Mesenteric fat pad (tissue), 1 donor: ENCODE measurements around the gene PPP2R5A. TPM values are rescaled to one million over a fixed set of nuclear protein-coding genes. Genes with fewer than 3 reads are reported as not detected.

ENCODE experiments used
- DNase-seq: peaks from one replicate; pipeline ENCODE4 v3.0.0-alpha.2; 2020; ENCODE audit warnings: low spot score
- long read RNA-seq: library from polyadenylated mRNA; unstranded; transcript quantifications from one replicate; pipeline ENCODE4 v2.0.0, GENCODE V29; 2020
- total RNA-seq: library from RNA; stranded (reverse); fragmentation: NEBNext Ultra II Directional; extraction: Animal tissue kit (Norgen Biotek cat#: 25700); gene quantifications from one replicate; pipeline ENCODE4 v1.2.1, GENCODE V29; 2021
- donor health status: DM: yes; HTN: yes; CAD: no.

Gene PPP2R5A
- total RNA-seq: 59.7 TPM
- long read RNA-seq, partial matches to known transcripts: 4 of 16 reads
- long read RNA-seq, other reads (novel, unspliced or antisense): 9 of 16 reads

DNA sequence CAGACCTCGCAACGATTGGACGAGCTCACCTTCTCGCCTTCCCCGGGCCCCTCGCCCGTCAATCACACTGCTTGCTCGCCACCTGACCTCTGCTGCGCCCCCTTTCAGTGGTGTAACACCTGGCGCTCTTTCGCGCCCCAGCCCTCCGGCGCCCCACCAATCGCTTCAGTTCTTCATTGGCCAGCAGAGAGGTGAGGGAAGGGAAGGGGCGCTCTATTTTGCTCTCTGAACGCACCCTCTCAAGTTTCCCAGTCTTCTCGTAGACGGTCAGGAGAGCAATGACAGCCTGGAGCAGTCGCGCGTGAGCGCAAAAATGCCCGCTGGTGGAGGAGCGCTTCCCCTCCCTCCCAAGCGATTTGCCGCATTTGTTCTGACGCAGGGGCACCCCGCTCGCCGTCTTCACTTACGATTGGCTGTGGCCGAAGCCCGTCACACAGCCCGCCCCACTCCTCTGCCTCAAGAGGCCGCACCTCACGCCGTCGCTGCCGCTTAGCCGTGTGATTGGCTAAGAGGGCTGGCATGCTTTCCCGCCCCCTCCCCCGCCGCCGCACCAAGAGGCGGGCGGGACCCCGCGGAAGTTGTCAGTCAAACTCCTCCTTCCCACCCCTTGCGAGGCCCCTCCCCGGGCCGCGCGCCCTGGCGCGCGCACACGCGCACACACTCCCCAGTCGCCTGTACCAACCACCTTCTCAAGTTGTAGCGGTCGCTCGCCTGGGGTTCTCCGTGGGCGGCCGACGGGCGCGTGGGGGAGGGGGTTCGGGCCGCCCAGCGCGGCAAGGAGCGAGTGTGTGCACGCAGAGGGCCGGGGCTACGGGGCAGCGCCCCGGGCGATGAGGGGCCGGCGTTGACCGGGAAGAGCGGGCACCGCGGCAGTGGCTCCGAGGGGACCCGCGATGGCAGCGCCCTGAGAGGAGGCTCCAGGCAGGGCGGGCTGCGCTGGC is at the start of gene PPP2R5A:
Gene PPP2R5A, plus strand, starts transcription at position 667 of the 941 bp plus-strand sequence. CDS start 701 bp downstream, outside the sequence.
- DNase-seq: peak; percentile 100

- no peak for DNase-seq
Observed at GRCh38 chr1:212235857-212236256, 49.4 kb upstream of the PPP2R5A start.

- DNase-seq: no peak
Observed at GRCh38 chr1:212236664-212237220, 48.5 kb upstream of the PPP2R5A start.

DNA sequence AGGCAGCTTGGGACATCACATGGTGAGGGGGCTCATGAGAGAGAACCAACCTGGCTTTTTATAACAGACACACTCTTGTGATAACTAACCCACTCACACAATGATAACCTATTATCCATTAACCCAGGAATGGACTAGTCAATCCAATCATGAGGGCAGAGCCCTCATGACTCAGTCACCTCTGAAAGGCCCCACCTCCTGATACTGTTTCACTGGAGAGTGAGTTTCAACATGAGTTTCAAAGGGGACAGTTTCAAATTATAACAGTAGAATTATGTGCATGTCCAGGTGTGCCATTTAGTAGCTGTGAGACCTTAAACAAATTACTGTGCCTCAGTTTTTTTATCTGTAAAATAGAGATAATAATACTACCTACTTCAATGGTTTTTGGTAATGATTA is 47.6 kb upstream of the PPP2R5A start:
- DNase-seq: no peak

DNA sequence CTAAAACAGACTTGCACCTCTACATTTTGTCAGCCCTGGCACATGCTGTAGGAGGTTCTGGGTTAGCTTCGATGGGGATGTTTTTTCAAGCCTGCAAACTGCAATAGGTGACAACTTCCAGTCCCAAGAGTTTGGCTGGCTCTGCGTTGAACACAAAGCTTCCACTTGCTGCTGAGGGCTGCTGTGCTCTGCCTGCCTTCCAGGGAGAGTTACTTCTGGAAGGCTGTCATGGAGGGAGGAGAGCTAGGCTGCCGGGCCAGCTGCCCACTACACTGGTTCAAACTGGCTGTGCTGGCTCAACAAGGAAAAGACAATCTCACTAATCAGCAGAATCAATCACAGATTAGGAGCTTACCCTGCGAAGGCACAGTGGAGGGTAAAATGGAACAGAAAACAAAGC is 46.7 kb upstream of the PPP2R5A start:
- DNase-seq: no peak

GRCh38 chr1:212241501-212241900 is 43.7 kb upstream of the PPP2R5A start:
- no peak for DNase-seq

- no peak for DNase-seq
Observed at GRCh38 chr1:212241957-212242287, 43.3 kb upstream of the PPP2R5A start.

- no peak for DNase-seq
Observed at GRCh38 chr1:212242288-212242984, 42.8 kb upstream of the PPP2R5A start.

DNA sequence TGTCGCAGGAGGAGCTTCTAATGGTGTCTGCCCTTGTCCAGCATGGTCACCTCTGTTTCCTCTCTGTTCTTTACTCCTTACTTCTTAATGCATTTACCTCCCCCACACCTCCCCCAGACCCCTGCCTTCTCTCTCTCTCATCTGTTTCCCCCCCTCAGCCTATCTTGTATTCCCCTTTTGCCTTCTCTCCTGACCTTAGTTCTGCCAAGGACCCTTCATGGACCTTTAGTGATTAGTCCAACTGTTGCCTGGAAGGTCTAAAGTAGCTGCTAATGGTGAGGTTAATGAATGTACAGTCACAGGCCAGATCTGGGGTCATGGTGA is 42.3 kb upstream of the PPP2R5A start:
- DNase-seq: no peak

DNA sequence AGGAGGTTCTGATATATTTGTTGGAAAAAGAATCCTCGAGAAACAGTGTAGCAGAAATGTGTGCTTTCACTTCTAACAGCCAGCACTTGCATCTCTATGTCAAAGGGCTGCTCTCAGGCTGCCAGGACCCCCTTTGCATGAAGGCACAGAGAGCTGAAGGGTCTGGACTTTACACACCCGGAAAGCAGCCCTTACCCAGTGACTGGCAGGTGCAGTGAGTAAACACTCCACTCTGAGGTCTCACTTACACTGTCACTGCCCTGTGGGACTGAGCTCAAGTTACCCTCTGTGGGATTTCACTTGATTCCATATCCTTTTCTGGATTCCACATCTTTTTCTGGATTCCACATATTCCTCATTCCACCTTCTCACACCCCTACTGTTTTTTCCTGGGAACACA is 40.8 kb upstream of the PPP2R5A start:
- no peak for DNase-seq

- no peak for DNase-seq
Observed at GRCh38 chr1:212247179-212247721, 38.0 kb upstream of the PPP2R5A start.

DNA sequence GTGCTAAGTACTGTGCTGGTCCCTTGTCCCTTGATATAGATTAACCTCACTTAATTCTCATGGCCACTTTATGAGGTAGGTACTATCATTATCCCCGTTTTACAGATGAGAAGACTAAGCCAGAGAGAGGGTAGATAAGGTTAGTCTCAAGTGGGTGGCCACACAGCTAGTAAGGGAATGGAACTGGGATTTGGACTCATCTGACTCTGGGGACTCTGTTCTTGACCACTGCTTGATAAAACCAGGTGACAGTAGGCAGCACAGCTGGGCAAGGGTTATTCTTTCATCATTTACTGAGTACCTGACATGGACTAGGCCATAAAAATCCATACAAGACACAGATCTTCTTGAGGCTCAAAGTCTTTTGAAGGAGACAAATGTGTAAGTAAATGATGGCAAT is 37.2 kb upstream of the PPP2R5A start:
- DNase-seq: no peak

GRCh38 chr1:212254853-212255363 is 30.3 kb upstream of the PPP2R5A start:
- no peak for DNase-seq

- DNase-seq: no peak
Observed at GRCh38 chr1:212255705-212256307, 29.4 kb upstream of the PPP2R5A start.

- no peak for DNase-seq
Observed at GRCh38 chr1:212256369-212256768, 28.8 kb upstream of the PPP2R5A start.

GRCh38 chr1:212257157-212257556 is 28.1 kb upstream of the PPP2R5A start:
- DNase-seq: no peak

DNA sequence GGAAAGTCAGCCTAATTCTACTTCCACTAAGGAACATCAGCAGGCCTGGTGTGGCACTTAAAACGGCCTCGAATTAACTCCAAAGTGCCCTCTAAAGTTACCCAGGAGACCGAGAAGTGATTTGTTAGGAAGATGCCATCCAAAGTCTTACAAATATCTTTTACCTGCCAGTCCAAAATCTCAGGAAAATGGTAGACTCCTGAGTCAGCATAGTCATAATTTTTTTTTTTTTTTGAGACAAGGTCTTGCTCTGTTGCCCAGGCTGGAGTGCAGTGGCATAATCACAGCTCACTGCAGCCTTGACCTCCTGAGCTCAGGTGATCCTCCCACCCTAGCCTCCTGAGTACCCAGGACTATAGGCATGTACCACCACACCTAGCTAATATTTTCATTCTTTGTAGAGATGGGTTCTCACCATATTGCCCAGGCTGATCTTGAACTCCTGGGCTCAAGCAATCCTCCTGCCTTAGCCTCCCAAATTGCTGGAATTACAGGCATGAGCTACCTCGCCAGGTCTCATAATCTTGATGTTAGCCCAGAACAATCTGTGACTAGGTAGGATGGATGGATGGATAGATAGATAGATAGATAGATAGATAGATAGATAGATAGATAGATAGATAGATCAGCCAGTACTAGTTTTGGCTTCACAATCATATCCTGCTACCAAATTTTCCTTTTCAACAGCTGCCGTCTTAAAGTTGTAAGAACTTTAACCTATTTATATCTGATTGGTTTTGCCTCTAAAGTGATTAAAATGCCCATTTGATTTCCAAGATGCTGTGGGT is 25.3 kb upstream of the PPP2R5A start:
- DNase-seq: no peak

DNA sequence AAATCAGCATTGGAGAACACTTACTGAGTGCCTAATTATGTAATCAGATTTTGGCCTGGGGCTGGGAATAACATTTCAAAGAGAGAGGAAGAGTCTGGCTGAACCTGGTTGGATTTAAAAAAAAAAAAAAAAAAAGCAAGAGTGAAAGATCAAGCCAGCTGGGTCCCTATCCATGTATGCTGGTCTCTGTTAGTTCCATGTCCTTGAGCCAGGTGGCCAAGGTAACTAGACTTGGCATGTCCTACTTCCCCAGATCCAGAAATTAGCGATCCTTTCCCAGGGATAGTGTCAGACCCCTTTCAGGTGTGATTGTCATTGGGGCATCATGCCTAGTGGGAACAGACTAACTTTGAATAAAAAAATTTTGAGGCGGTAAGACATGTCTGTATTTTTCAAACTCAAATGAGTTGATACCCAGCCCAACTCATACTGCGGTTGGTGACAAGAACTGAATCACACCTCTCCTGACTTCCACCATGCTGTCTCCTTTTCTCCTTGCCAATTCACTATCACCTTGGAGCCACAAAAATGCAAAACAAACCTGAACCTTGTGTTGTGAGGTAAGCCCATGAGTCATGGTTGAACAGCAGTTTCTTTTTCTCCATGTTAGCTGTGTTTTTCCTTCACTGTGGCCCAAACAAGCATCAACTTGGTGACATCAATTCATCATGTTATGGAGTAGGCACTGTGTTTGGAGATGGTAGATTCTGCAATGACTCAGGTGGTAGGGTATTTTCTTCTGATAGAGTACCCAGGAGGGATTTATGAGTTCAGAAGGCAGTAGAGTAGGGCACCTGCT is 24.5 kb upstream of the PPP2R5A start:
- no peak for DNase-seq

GRCh38 chr1:212261361-212261929 is 23.8 kb upstream of the PPP2R5A start:
- no peak for DNase-seq
